ENCODE data around the gene PDE4C.

Gene PDE4C

GRCh38 chr19:18194554-18195238, 31.5 kb downstream of the PDE4C start:
- peak; percentile 61 for DNase-seq

- no peak for DNase-seq
These were observed 32.1 kb downstream of the PDE4C start for GRCh38 chr19:18194181-18194530.

DNA sequence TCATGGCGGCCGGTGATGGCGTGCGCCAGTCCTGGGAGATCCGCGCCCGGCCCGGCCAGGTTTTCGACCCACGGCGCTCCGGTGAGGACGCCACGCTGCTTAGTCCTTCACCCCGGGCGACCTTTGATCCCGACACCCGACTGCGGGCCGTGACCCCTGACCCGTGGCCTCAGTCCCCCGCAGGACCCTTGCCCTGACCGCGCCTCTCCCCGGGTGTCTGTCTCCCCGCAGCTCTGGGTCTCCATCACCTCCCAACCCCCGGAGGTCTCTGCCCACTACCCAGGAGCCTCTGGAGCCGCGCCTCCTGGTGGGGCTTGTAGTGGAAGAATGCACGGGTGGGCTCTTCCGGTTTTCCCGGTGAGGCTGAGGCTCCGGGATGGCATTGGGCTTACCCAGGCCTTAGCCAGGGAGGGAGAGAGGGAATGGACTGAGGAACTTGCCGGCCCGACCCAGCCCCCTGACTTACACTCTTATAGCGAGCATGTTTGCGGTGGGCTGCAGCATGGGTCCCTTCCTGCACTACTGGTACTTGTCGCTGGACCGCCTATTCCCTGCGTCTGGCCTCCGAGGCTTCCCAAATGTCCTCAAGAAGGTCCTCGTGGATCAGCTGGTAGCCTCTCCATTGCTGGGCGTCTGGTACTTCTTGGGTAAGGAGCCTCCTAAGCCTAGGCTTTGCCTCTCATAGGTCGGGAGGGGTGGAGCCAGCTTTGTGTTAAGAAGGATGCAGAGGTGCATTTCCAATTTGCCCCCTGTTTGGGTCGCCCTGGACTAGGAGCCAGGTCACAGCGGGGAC, 32.7 kb downstream of the PDE4C start:
- peak; percentile 52 for DNase-seq

GRCh38 chr19:18192673-18193387, 33.4 kb downstream of the PDE4C start, which contains the start of gene MPV17L2:
MPV17L2 (plus strand) TSS chr19:18193218; CDS start chr19:18193282, 64 bp downstream.
- peak; percentile 100 for DNase-seq

DNA sequence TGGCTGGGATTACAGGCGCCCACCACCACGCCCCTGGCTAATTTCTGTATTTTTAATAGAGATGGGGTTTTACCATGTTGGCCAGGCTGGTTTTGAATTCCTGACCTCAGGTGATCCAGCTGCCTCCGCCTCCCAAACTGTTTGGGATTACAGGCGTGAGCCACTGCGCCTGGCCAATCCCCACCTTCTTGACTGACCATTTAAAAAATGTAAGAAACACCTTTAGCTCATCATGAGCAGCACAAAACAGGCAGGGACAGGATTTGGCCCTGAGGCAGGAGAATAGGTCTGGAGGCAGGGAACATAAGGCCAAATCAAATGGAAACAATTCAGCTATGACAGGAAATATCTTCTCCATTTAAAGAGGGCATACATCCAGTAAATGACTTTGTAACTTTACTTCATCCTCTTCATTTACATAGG, 34.6 kb downstream of the PDE4C start:
- no peak for DNase-seq

- DNase-seq, result no peak
These were observed 36.0 kb downstream of the PDE4C start for GRCh38 chr19:18190278-18190677.

DNA sequence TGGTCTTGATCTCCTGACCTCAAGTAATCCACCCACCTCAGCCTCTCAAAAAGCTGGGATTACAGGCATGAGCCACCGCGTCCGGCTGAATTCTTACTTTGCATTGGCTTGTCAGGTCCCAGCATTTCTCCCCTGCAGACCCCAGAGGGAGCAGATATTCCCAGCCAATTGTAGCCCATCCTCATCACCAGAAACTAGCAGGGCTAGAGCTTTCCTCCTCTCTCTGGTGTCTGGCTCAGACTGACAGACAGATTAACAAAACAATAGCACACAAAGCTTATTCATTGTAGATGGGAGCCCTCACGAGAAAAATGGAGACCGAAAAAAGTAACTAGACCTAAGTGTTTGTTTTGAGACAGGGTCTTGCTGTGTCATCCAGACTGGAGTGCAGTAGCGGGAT, 40.7 kb downstream of the PDE4C start:
- no peak for DNase-seq

GRCh38 chr19:18183529-18183928, 42.7 kb downstream of the PDE4C start:
- DNase-seq, result no peak

- no peak for DNase-seq
These were observed 46.3 kb downstream of the PDE4C start for GRCh38 chr19:18179957-18180356.

DNA sequence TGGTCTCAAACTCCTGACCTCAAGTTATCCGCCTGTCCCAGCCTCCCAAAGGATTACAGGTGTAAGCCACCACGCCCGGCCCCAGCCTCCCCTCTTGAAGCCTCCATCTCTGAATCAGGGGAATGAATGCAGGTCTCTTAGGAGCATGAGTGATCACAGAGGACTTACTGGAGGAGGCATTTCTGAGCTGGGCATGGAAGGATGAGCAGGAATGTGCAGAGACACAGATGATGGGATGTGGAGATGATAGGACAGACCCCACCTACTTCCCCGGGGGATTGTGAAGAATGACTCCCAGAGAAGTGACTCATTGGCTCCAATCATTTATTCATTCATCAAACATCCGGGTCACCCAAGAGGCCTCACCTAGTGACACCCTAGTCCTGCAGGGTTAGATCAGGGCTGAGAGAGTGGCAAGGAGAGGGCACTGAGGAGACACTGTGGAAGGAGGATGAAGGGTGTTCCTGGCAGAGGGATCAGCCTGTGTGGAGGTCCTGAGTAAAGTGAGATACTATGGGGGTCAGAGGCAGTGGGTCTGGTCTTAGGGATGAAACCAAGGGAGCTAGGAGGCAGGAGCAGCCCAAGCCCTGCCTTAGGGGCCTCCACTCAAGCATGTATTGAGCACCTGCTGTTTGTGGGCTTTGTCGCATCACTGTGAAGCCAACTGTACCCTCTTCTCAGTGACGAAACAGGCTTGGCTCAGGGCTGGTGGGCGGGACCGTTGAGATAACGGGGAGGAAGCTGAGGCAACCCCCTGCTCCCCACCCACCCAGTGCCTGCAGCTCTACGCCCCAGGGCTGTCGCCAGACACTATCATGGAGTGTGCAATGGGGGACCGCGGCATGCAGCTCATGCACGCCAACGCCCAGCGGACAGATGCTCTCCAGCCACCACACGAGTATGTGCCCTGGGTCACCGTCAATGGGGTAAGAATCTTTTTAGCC, 49.6 kb downstream of the PDE4C start:
- DNase-seq, result peak; percentile 65

GRCh38 chr19:18174983-18175382, 51.3 kb downstream of the PDE4C start:
- DNase-seq, result no peak

Measured in hematopoietic multipotent progenitor cell treated with erythropoietin and hydrocortisone succinate and interleukin-3 and kit ligand, for 6 days (in vitro differentiated cells).